ENCODE results near the gene HRCT1. TPM values are rescaled to one million over a fixed set of nuclear protein-coding genes. Genes with fewer than 3 reads are reported as not detected.

The HRCT1 gene
- total and polyA plus RNA-seq, 2 donors (not counting 1 experiment from before 2014, with no cell fraction given), result not detected

- H3K27me3 Mint-ChIP-seq, result peaks cover 26% of the 10 kb centered on the region
These were observed 17.6 kb downstream of the HRCT1 start for GRCh38 chr9:35923598-35923926.

DNA sequence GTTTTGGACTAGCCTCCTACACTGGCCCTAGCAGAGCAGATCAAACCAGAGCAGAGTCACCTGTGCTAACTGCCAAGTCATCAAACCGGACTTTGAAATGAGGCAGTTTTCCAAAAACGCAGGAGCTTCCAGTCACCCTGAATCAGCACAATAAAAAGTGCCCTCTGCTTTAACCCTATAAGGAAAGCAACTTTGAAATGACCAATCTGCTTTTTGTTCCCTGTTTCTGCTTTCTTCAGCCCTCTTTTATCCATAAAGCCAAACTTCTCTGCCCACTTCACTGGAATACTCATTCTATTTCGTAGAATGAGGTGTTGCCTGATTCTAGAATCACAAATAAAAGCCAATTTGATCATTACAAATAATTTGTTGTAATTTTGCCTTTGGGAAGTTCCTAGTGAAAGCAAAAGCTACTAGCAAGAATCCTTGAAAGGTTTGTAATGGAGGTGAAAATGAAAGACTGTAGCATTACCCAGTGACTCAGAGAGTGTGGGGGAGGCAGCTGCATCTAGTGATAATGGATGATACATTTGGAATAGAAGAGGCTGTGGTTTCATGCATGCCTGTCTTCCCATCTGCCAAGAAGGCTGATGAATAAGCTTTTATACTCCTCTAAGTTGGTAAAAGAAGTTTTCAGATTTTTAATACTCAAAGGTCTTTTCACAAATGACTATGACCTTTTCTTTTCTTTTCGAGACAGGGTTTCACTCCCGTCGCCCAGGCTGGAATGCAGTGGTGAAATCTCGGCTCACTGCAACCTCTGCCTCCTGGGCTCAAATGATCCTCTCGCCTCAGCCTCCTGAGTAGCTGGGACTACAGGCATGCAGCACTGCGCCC, 18.1 kb downstream of the HRCT1 start:
- Mint-ChIP-seq H3K4me1 (no peaks in the 10 kb centered on the region), H3K27ac (no peak overlapping the region)
- no peak for ATAC-seq (ENCODE audit: low read depth)

More at GRCh38 chr9:35923598-35923926, 17.6 kb downstream of the HRCT1 start:
- Histone ChIP-seq H3K4me3 (ENCODE audit: control extremely low read depth in 1 of 5, extremely low read depth in 1 of 5, insufficient read depth in 1 of 5, low read depth in 2 of 5, low read length in 4 of 5) (no peak overlapping the region), H3K4me1 (ENCODE audit: control insufficient read depth in 2 of 2, insufficient read depth in 2 of 2, low read length in 2 of 2) (no peaks in the 10 kb centered on the region), H3K79me2 (ENCODE audit: control insufficient read depth, insufficient read depth, low read length) (no peaks in the 10 kb centered on the region), H3K27ac (ENCODE audit: low read length in 2 of 2) (no peak overlapping the region), H2AFZ (ENCODE audit: insufficient read depth, low read depth, low read length, poor library complexity, severe bottlenecking) (no peak overlapping the region), H3K9me3 (ENCODE audit: control extremely low read depth in 1 of 3, control insufficient read depth in 2 of 3, insufficient read depth in 1 of 3, low read length in 2 of 3) (no peaks in the 10 kb centered on the region), H3K27me3 (replicated peaks in 1 of 4; ENCODE audit: control extremely low read depth in 1 of 4, control insufficient read depth in 3 of 4, insufficient read depth in 4 of 4, low read length in 3 of 4) (peaks cover 0 to 11% (median 7%) of the 10 kb centered on the region in 4 experiments), H3K9ac (ENCODE audit: low read length) (no peak overlapping the region), H3K4me2 (replicated peaks; ENCODE audit: low read depth, low read length, poor library complexity, severe bottlenecking) (no peak overlapping the region), H3K36me3 (replicated peaks in 1 of 2; ENCODE audit: control extremely low read depth in 1 of 2, control insufficient read depth in 1 of 2, extremely low read depth in 1 of 2, insufficient read depth in 2 of 2, low read length in 1 of 2) (no peaks in the 10 kb centered on the region), H4K20me1 (ENCODE audit: control insufficient read depth, insufficient read depth, low read length, poor library complexity, severe bottlenecking) (no peaks in the 10 kb centered on the region)
- no peak overlapping the region for H3K4me3 Mint-ChIP-seq
- no peak for DNase-seq
- TF ChIP-seq, protein P1, sequence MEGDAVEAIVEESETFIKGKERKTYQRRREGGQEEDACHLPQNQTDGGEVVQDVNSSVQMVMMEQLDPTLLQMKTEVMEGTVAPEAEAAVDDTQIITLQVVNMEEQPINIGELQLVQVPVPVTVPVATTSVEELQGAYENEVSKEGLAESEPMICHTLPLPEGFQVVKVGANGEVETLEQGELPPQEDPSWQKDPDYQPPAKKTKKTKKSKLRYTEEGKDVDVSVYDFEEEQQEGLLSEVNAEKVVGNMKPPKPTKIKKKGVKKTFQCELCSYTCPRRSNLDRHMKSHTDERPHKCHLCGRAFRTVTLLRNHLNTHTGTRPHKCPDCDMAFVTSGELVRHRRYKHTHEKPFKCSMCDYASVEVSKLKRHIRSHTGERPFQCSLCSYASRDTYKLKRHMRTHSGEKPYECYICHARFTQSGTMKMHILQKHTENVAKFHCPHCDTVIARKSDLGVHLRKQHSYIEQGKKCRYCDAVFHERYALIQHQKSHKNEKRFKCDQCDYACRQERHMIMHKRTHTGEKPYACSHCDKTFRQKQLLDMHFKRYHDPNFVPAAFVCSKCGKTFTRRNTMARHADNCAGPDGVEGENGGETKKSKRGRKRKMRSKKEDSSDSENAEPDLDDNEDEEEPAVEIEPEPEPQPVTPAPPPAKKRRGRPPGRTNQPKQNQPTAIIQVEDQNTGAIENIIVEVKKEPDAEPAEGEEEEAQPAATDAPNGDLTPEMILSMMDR (IDR thresholded peaks at IDR 0.05), result no peak
- no peak for TF ChIP-seq EZH2 (IDR thresholded peaks at IDR 0.05; ENCODE audit: borderline replicate concordance, insufficient read depth, low read depth, low read length, poor library complexity, severe bottlenecking)
- H3K4me1 Mint-ChIP-seq, result peaks cover 4% of the 10 kb centered on the region
- ChIA-PET POLR2A (no interaction called here), CTCF (no interaction called here)
- WGBS (ENCODE audit: insufficient coverage), result 83% methylated on average over 1 of the region's 1 CpG
- no peak for ATAC-seq (ENCODE audit: low read depth)
- no peak overlapping the region for H3K27ac Mint-ChIP-seq
- H3K9me3 Mint-ChIP-seq (ENCODE audit: insufficient read depth), result no peaks in the 10 kb centered on the region
- intact Hi-C loops (cut with micrococcal nuclease), result no loop called here

More for the DNA sequence above, 18.1 kb downstream of the HRCT1 start:
- 80% methylated on average over 8 of the region's 9 CpGs for WGBS (ENCODE audit: insufficient coverage)
- intact Hi-C loops (cut with micrococcal nuclease), result no loop called here
- POLR2A ChIA-PET, result no interaction called here
- Histone ChIP-seq H3K9ac (ENCODE audit: low read length) (no peak overlapping the region), H3K79me2 (ENCODE audit: control insufficient read depth, insufficient read depth, low read length) (no peaks in the 10 kb centered on the region), H3K27me3 (replicated peaks in 1 of 4; ENCODE audit: control extremely low read depth in 1 of 4, control insufficient read depth in 3 of 4, insufficient read depth in 4 of 4, low read length in 3 of 4) (peaks cover 0 to 12% (median 8%) of the 10 kb centered on the region in 4 experiments), H3K4me3 (ENCODE audit: control extremely low read depth in 1 of 5, extremely low read depth in 1 of 5, insufficient read depth in 1 of 5, low read depth in 2 of 5, low read length in 4 of 5) (no peak overlapping the region), H3K4me2 (replicated peaks; ENCODE audit: low read depth, low read length, poor library complexity, severe bottlenecking) (no peak overlapping the region), H3K36me3 (replicated peaks in 1 of 2; ENCODE audit: control extremely low read depth in 1 of 2, control insufficient read depth in 1 of 2, extremely low read depth in 1 of 2, insufficient read depth in 2 of 2, low read length in 1 of 2) (no peaks in the 10 kb centered on the region), H3K9me3 (ENCODE audit: control extremely low read depth in 1 of 3, control insufficient read depth in 2 of 3, insufficient read depth in 1 of 3, low read length in 2 of 3) (no peaks in the 10 kb centered on the region), H2AFZ (ENCODE audit: insufficient read depth, low read depth, low read length, poor library complexity, severe bottlenecking) (no peak overlapping the region), H4K20me1 (ENCODE audit: control insufficient read depth, insufficient read depth, low read length, poor library complexity, severe bottlenecking) (no peaks in the 10 kb centered on the region), H3K27ac (ENCODE audit: low read length in 2 of 2) (no peak overlapping the region), H3K4me1 (ENCODE audit: control insufficient read depth in 2 of 2, insufficient read depth in 2 of 2, low read length in 2 of 2) (no peaks in the 10 kb centered on the region)
- Mint-ChIP-seq H3K27me3 (peaks cover 31% of the 10 kb centered on the region), H3K4me3 (no peak overlapping the region), H3K9me3 (ENCODE audit: insufficient read depth) (no peaks in the 10 kb centered on the region)
- TF ChIP-seq, protein P1 (IDR thresholded peaks at IDR 0.05), result no peak
- CTCF ChIA-PET, result no interaction called here
- no peak for DNase-seq
